HG02973 (cell line): Measurements from ENCODE around the gene KLK14.

Experiments used
- ATAC-seq: cut with Tn5 transposase; IDR thresholded peaks from one replicate; pipeline ENCODE4 v1.9.1; 2021; ENCODE audit warnings: moderate library complexity; ENCODE audit not compliant: unreplicated experiment

KLK14 gene

DNA sequence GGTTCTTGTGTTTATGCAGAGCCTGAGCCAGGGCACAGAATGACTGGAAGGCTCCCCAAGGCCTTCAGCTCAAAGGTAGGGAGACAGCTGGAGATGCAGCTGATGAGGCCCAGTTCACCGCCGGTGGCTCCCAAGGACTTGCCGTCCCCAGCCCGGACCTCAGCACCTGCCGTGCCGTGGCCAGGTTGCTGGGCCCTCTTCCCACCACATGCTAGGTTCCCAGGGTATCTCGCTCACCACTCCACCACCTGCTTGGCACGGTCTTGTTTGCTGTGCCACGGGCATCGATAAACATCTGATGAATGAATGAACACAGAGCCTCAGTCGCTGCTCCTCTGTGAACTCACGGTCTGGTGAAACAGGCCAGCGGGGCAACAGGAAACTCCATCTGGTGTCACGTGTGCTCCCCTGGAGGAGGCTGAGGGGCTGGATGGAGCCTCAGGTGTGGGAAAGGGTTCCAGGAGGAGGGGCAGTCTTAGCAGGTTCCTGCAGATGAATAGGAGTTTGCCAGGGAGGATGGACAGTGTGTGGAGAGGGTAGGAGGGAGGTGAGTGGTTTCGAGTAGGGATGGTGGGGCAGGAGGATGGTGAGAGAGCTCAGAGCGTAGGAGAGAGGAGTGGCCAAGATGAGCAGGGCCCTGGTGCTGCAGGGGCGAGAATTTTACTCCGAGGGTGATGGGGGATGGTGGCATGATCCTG, 3.6 kb upstream of the KLK14 start:
- ATAC-seq = no peak

DNA sequence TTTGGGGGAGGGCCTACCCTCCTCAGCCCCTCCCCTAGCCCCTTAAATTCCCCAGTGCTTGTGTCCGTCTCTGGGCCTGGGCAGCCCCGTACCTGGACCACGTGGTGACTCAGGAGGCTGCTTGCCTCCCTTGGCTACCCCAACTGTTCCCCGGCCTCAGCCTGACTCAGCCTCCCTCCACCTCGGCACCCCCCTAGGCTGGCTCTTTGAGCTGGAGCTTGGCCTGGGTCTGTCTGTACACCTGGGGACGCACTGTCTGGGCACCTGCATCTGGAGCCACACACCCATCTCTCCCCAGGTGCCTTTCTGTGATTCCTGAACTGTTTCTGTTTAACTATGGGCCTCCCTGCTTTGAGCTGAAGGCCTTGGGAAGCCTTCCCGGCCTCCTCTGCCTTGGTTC, 1.8 kb upstream of the KLK14 start:
- no peak for ATAC-seq

DNA sequence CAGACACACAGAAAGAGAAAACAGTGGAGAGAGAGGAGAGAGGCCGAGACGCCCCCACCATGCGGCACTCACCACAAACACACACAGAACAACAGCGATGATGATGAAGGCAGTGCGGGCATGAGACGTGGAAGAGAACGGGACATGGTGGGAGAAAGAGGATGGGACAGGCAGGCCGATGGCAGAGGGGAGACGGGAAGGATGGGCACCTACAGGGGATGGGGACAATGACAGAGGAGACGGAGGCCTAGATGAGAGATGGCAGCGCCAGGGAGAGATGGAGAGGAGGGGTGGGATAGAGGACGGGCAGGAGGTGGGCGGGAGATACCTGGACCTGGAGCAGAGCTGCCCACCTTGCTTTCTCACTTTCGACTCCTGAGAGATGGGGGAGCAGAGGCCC, 1.1 kb upstream of the KLK14 start:
- ATAC-seq = no peak

DNA sequence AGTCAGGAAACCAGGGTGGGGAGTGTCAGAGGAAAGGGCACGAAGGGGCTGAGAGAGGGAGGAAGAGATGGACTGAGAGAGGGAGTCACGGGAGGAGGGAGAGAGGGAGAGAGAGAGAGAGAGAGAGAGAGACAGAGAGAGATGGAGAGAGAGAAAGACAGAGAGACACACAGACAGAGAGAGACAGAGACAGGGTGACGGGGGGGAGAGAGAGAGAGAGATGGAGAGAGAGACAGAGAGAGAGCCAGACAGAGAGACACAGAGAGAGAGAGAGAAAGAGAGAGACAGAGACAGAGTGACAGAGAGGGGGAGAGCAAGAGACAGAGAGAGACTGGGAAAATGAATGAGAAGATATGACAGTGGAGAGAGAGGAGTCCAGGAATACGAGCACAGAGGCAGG, 494 bp upstream of the KLK14 start:
- ATAC-seq = no peak

DNA sequence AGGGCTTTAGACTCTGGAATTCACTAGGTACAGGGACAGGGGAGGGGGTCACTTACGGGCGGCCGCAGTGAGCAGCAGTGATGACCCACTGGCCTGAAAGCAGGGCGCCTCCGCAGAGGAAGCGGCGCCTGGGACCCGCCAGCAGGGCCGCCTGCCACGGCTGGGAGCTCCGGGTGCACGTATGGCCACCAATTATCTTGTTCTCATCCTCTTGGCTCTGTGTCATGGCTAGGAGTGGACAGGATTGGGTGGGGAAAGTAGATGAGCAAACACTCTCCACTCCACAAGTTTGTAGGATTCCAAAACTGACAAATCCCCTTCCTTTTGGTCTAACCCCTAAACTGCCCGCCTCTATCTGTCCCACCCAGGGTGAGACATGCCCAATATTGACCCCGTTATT, 1.2 kb downstream of the KLK14 start:
- ATAC-seq = no peak

DNA sequence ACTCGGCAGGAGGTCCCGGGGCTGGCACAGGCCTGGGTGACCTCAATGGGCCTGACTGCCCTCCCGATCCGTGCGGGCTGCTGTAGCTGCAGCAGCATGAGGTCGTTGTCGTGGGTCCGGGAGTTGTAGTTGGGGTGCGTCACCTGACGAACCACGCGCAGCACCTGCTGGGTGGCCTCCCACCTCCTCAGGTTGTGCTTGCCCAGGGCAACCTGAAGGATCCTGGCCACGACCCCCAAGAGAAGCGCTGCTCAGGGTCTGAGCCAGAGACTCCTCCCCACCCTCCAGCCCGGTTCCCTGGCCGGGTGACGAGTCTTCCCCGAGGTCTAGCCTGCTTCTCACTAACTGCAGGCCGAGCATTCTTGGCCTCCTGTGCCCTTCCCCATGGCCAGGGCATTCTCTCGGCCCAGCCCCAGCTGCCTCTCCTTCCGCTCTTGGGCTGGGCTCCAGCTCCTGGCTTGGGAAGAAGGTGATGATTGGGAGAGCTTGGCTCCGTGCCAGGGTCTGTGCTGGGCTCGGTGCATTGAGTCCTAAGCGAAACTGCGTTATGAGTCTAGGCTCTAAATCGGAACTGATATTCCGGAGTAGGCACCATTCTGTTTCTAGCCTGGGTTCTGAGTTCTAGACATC, 3.1 kb downstream of the KLK14 start:
- ATAC-seq = no peak

DNA sequence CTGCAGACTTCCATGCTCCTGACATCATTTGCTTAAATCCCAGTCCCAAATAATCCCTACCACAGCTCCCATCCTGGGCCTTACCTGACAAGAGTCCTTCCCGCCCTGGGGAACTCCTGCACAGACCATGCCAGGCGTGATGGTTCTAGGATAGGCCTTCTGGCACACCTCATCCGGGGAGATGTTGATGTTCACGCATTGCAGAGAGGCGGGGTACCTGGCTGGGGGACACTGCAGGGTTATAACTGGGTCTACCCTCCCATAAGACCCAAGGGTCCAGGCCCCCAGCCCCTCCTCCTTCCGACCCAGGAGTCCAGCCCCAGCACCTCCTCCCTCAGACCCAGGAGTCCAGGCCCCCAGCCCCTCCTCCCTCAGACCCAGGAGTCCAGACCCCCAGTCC, 4.0 kb downstream of the KLK14 start:
- no peak for ATAC-seq

DNA sequence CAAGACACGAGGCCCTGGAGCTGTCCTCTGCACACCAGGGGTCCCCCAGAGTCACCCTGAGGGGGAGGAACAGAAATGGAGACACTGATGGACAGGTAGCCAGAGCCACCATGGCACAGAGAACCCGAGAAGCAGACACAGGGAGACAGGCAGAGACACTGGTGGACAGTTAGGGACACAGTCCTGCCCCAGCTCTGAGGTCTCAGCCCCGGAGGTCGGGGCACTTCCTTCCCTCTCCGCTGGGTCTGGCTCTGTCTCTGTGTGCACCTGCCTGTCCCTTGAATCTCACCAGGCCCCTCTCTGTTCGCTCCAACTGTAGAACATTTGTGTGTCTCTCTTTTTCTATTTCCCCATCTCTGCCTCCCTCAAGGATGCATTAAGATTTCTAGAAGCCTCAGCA, 4.6 kb downstream of the KLK14 start:
- no peak for ATAC-seq

DNA sequence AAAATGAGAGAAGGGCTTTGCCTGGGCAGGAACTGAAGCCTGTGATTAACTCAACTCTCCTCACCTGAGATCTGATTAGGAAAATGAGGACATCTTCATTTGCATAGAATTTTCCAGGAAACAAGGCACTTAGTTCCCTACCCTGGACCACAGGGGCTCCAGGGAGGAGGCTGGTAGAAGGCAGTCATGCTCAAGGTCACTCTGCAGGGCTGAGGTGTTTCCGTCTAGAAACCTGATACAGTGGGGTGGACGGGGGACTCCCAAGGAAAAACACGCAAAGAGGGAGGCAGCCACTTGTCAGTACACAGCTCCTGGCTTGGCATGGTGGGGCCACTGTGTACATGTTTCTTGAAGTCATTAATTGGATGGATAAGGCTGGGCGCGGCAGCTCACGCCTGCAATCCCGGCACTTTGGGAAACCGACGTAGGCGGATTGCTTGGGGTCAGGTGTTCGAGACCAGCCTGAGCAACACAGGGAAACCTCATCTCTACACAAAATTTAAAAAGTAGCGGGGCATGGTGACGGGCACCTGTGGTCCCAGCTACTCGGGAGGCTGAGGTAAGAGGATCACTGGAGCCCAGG, 6.0 kb downstream of the KLK14 start:
- no peak for ATAC-seq

DNA sequence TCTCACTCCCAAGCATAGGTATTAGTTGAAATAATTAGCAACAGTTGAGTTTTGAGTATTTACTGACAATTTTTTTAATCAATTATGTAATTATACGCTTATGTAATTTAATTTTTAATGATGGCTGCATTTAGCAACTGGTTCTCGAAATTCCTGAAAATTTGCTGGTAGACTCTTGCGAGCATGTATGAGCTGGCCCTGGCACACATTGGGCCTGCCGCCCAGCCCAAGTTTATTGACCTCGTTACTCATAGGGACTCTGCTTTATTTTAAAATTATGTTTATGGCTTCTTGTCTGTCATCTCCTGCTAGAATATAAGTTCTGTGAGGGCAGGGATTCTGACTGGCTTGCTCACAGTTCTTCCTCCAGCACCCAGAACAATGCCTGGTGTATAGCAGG, 6.7 kb downstream of the KLK14 start:
- ATAC-seq = no peak

DNA sequence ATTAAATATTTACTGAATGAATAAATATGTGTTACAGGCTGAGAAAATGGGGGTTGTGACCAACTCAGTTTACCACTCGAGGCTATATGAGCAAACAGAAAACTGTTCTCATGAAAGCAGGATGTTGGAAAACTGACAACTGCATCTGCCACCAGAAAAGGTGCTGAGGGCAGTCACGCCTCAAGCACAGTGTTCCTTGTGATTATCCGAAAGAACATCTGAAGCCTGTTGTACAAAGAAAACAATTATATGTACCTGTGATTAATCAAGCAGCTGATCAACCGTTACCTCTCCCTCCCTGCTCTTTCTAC, 11.6 kb downstream of the KLK14 start:
- no peak for ATAC-seq

DNA sequence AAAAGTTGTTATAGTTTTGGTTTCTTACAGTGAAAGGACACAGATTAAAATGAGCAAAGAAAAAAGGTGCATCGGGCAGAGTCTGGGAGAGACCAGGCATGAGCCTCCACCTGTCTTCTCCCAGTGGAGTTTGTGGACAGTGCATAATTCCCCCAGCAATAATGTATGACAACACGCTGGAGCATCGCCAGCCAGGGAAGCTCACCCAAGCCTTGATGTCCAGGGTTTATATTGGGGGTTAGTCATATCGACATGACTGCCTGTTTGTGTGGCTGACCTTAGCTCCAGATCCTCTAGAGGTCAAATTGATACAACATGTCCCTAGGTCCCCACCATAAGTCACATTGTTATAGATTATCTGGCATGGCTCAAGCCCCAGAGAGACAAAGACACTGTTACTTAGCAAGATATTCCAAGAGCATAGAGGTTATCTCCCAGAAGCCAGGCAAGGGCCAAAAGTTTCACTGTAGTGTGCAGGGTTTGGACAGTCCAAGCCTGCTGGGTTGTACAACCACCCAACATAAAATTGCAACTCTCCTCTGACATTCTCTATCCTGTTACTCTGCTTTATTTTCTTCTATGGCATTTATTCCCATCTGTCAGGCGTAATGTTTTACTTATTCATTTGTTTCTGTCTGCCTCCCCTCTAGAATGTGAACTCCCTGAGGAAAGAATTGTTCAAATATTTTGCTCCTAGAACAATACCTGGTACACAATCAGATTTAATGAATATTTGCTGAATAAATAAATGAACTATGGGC, 12.2 kb downstream of the KLK14 start:
- ATAC-seq = no peak

DNA sequence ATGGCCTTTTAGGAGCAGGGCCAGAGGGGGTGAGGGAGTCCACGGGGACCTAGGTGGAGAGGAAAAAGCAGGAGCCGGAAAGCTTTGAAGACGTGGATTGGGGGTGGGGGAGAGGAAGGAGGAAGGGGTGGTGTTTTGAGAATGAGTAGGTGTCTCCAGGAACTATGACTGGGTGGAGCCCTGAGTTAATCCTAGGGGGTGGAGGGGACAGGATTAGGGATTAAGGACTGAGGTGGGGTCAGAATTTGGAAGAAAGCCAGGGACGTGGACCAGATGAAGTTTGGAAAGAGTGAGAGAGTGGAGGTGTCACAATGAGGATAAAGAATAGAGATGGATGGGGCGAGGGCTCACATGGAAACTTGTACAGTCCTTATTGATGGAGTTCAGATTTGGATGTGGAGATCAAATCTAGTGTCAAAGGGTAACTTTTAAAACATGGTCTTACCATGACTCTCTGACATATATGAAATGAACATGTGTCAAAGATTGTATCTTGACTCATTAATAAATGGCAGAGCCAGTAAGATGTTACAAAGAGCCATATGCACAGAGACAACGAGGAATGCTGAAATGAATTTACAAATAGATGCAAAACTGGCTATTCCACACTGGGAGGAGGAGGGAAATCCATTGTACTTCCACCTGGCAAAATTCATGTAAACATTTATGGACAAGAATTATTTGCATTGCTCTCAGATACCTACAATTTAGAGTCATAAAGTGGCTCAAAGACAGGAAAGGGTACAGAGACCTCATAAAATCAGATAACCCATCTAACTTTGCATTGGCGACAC, 16.1 kb downstream of the KLK14 start:
- ATAC-seq = no peak

DNA sequence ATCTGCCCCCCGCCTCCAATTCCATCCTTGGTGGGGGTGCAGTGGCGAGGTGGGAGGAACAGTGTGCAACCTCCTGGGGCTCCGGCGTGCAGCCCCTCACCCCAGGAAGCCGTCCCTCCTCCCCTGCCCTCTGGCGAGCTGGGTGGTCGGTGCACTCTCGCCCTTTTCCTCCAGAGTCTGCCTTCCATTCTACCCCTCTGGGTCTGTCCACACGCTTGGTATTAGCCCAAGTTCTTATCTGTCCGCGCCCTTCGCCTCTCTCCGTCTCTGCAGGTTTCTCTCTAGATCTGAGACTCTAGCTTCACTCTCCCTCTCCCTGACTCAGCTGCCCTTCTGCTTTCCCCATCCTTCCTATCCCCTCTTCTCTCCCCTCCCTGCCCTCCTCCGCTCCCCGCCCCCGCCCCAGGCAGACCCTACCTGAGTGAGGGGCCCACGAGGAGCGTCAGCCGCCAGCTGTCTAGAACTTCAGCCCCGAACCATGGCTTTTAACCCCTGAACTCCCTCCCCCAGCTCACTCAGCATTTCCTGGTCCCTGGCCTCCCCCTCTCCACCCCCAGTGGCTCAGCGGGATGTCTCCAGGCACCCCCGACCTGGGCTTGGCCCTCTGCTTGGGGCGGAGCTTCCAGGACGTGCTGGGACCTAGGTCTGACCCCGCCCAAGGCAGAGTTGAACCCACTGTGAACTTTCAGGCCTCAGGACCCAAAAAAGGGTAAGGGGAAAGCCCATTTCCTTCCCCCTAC, 17.3 kb downstream of the KLK14 start:
- no peak for ATAC-seq

DNA sequence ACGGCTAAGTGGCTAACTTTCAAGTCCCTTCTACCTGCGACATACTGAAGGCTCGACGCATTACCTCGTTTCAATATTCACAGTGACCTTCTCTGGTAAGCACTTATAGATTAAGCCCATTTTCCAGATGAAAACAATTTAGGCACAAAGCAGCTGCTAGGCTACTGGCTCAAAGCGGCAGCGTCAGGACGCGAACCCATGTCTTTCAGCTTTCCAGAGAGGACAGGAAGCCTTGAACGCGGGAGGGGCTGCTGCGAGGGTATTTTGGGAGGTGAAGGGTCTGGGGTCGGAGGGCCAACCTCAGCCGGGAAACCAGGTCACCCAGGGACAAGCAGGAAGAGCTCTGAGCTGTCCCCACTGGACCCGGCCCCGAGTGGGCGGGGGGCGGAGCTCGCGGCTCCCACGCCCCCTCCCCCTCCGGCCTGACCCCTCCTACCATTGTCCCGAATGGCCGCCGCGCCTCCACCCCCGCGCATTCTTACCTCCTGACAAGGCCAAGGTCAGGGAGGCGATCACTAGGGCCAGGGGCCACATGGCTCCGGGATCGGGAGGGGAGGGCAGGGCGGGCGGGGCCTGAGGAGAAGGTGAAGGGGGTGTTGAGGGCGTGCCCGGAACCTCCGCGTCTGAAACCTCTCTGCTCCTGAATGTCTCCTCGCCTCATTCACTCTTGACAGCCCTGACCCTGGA, 18.0 kb downstream of the KLK14 start, which contains the start of gene KLK13:
Gene KLK13, minus strand, starts transcription at position 559 of the 687 bp plus-strand sequence. Its CDS starts 25 bp downstream, at position 534.
- ATAC-seq = no peak

DNA sequence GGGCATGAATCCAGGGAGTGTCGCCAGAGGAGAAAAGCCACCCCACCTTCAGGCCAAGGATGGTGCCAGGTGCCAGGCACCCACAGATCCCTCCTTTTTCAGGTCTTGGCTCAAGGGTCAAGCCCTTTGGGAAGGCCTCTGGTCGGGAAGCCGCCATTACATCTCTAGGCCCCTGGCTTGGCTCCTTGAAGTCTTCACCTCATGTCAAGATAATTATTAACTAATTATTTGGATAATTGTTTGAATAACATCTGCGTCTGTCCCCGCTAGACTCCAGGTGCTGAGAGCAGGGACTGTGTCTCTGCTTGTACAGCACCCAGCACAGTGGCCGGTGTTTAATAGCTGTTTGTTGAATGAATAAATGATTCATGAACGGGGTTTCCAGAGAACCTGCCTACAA, 19.0 kb downstream of the KLK14 start:
- ATAC-seq = no peak

DNA sequence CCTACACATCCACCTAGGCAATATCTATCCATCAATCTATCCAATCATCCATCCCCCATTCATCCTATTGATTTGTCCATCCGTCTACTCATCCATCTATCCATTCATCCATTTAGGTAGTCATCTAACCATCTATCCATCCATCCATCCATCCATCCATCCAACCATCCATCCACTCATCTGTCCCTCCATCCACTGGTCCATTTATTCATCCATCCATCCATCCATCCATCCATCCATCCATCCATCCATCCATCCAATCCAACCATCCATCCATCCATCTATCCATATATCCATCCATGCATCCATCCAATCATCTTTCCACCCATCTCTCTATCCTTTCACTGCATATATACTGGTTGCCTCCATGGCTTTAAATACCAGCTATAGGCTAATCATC, 21.7 kb downstream of the KLK14 start:
- no peak for ATAC-seq

DNA sequence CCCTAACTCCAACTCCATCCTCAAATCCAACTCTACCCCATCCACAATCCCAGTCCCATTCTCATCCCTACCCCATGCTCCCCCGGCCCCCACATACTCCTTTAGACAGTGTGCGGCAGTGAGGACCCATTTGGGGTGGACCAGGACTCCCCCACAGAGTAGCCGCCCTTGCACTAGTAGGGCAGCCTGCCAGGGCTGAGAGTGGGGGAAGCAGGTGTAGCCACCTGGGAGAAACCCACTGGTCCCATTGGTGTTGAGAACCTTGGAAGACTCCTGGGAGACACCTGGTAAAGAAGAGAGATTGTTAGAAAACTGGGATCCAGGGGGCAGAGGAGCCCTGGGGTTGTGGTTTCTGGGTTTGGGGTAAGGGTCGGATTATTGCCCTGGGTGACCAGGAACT, 22.4 kb downstream of the KLK14 start:
- no peak for ATAC-seq

DNA sequence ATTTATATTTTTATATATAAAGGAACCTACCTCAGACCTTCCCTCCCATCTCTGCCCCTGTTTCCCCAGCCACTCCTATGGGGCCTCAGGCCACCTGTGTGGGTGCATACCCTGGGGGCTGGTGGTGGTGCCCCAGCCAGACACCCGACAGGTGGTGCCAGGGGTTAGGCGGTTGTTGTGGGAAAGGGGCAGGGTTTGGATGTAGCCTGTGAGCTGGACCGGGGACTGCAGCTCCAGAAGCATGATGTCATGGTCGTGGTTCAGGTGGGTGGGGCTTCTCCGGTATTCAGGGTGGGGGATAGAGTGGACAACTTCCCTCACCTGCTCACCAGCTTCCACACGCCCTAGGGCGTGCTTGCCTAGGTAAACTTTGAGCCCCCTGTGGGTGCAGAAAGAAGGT, 23.0 kb downstream of the KLK14 start:
- no peak for ATAC-seq

DNA sequence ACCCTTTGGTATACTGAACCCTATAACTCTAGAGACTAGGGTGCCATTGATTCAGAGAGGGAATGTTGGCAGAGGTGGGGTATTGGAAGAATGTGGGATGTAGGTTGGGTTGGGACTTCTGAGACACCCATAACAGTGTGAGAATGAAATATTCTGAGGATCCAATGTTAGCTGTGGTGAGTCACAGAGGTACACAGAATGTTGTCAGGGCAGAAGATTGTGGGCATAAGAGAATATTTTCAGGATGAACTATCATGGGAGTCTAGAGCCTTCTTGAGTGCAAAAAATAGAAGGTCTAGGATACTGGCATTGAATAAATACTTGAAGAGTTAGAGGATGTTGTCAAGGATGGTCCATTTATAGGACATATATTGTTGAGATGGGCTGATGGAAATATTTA, 26.8 kb downstream of the KLK14 start:
- no peak for ATAC-seq
